OCI-LY7 (cell line): Measurements from ENCODE around the gene HSPA12A.

Experiments used
- CTCF ChIP-seq: fragments of 200-600 bp; sonication (generic); conservative IDR thresholded peaks from 2 replicates; pipeline ENCODE4 v1.5.1; 2014; ENCODE audit warnings: mild to moderate bottlenecking, antibody characterized with exemption, low read length, moderate library complexity, mixed read lengths
- EZH2phosphoT487 ChIP-seq: fragments of 200-600 bp; sonication (generic); IDR thresholded peaks from 2 replicates; pipeline ENCODE4 v1.6.1; 2018; ENCODE audit warnings: low read depth, borderline replicate concordance, mild to moderate bottlenecking, mixed run types, antibody characterized with exemption, low read length, moderate library complexity, mixed read lengths

GRCh38 chr10:116694927-116695268, 47.5 kb downstream of the HSPA12A start:
- TF ChIP-seq CTCF: no peak
- TF ChIP-seq EZH2phosphoT487: no peak
